Pons (tissue), 1 donor: ENCODE measurements around the gene SPDYE3.
"Not testable (repeated sequence)": the region's sequence is repeated elsewhere in the genome, so short reads cannot be mapped to it uniquely, and the experiment has no call there.

ENCODE experiments used
- DNase-seq: peaks from one replicate; pipeline ENCODE4 v3.0.0-alpha.2; 2016; ENCODE audit warnings: low spot score

SPDYE3 gene

GRCh38 chr7:100288258-100288657 is 19.2 kb upstream of the SPDYE3 start:
- not testable (repeated sequence) for DNase-seq

GRCh38 chr7:100292162-100292561 is 15.3 kb upstream of the SPDYE3 start:
- DNase-seq: not testable (repeated sequence)

GRCh38 chr7:100295269-100295668 is 12.2 kb upstream of the SPDYE3 start:
- DNase-seq: not testable (repeated sequence)

- DNase-seq: not testable (repeated sequence)
These were observed 9.5 kb upstream of the SPDYE3 start for GRCh38 chr7:100297852-100298631.

GRCh38 chr7:100298632-100298895 is 8.9 kb upstream of the SPDYE3 start:
- not testable (repeated sequence) for DNase-seq

- not testable (repeated sequence) for DNase-seq
These were observed 3.0 kb upstream of the SPDYE3 start for GRCh38 chr7:100304526-100304925.

GRCh38 chr7:100318329-100318728 is 10.8 kb downstream of the SPDYE3 start:
- DNase-seq: not testable (repeated sequence)

- not testable (repeated sequence) for DNase-seq
These were observed 14.1 kb downstream of the SPDYE3 start for GRCh38 chr7:100321648-100322047.

- DNase-seq: not testable (repeated sequence)
These were observed 16.7 kb downstream of the SPDYE3 start for GRCh38 chr7:100324194-100324593.

- not testable (repeated sequence) for DNase-seq
These were observed 18.2 kb downstream of the SPDYE3 start for GRCh38 chr7:100325671-100326070.

GRCh38 chr7:100326914-100327313 is 19.4 kb downstream of the SPDYE3 start:
- not testable (repeated sequence) for DNase-seq

- peak; percentile 88 for DNase-seq
These were observed 28.3 kb downstream of the SPDYE3 start for GRCh38 chr7:100335566-100336466.

GRCh38 chr7:100338083-100338696 is 30.7 kb downstream of the SPDYE3 start:
- not testable (repeated sequence) for DNase-seq

- not testable (repeated sequence) for DNase-seq
These were observed 33.8 kb downstream of the SPDYE3 start for GRCh38 chr7:100341286-100341685.

- DNase-seq: peak; percentile 28
These were observed 35.3 kb downstream of the SPDYE3 start for GRCh38 chr7:100342765-100343164.

GRCh38 chr7:100344124-100344559 is 36.6 kb downstream of the SPDYE3 start:
- DNase-seq: peak; percentile 20

GRCh38 chr7:100344560-100345287 is 37.2 kb downstream of the SPDYE3 start:
- peak; percentile 44 for DNase-seq

- DNase-seq: peak; percentile 42
These were observed 37.8 kb downstream of the SPDYE3 start for GRCh38 chr7:100345288-100345672.

- DNase-seq: no peak
These were observed 39.4 kb downstream of the SPDYE3 start for GRCh38 chr7:100346921-100347320.

GRCh38 chr7:100348805-100349204 is 41.3 kb downstream of the SPDYE3 start:
- DNase-seq: no peak

- DNase-seq: no peak
These were observed 42.3 kb downstream of the SPDYE3 start for GRCh38 chr7:100349757-100350156.

- DNase-seq: no peak
These were observed 44.2 kb downstream of the SPDYE3 start for GRCh38 chr7:100351657-100352058.
